PFSK-1 (cell line): ENCODE data around the gene RBMX.

ENCODE experiments used
- FOXP2 ChIP-seq: optimal IDR thresholded peaks from 2 replicates; pipeline ENCODE3; 2011; ENCODE audit warnings: borderline replicate concordance, control low read depth, inconsistent platforms; ENCODE audit not compliant: insufficient read depth; ENCODE audit errors: extremely low read length, extremely low read depth
- POLR2AphosphoS5 ChIP-seq: IDR thresholded peaks from 2 replicates; pipeline ENCODE4 v1.6.1; 2012; ENCODE audit warnings: low read depth, mild to moderate bottlenecking, control low read depth, low read length, moderate library complexity
- REST ChIP-seq, 2 experiments: IDR thresholded peaks; 2 replicates each; pipeline versions ENCODE4 v1.6.1 to v1.8.0; 2011 to 2012; ENCODE audit warnings: low read depth in 2 of 2, low read length in 2 of 2, control low read depth in 1 of 2, inconsistent platforms in 1 of 2, mild to moderate bottlenecking in 1 of 2, moderate library complexity in 1 of 2; ENCODE audit not compliant: insufficient read depth in 1 of 2
- SIN3A ChIP-seq: IDR thresholded peaks from 2 replicates; pipeline ENCODE4 v1.6.1; 2012; ENCODE audit warnings: mild to moderate bottlenecking, low read length, moderate library complexity, borderline replicate concordance; ENCODE audit not compliant: insufficient read depth
- TAF1 ChIP-seq: IDR thresholded peaks from 2 replicates; pipeline ENCODE4 v1.6.1; 2012; ENCODE audit warnings: low read length, control low read depth, borderline replicate concordance; ENCODE audit not compliant: insufficient read depth

RBMX gene

GRCh38 chrX:136867518-136867917, 13.0 kb downstream of the RBMX start:
- no peak for TF ChIP-seq FOXP2
- TF ChIP-seq POLR2AphosphoS5: no peak
- TF ChIP-seq REST (IDR thresholded peaks at IDR 0.05; ENCODE audit: insufficient read depth in 1 of 2, low read depth in 2 of 2, low read length in 2 of 2): no peak
- TF ChIP-seq SIN3A: no peak
- no peak for TF ChIP-seq TAF1

- TF ChIP-seq TAF1: no peak
- no peak for TF ChIP-seq REST (IDR thresholded peaks at IDR 0.05; ENCODE audit: insufficient read depth in 1 of 2, low read depth in 2 of 2, low read length in 2 of 2)
- no peak for TF ChIP-seq SIN3A
- no peak for TF ChIP-seq FOXP2
- no peak for TF ChIP-seq POLR2AphosphoS5
Observed at GRCh38 chrX:136867096-136867491, 13.4 kb downstream of the RBMX start.

GRCh38 chrX:136866337-136867095, 14.0 kb downstream of the RBMX start:
- TF ChIP-seq FOXP2: no peak
- TF ChIP-seq POLR2AphosphoS5: no peak

- TF ChIP-seq TAF1: no peak
- TF ChIP-seq POLR2AphosphoS5: 0 out of 2 replicates have a peak, but pooled peaks have one; percentile 9
Observed at GRCh38 chrX:136865270-136866158, 15.0 kb downstream of the RBMX start.

GRCh38 chrX:136863826-136864225, 16.7 kb downstream of the RBMX start:
- TF ChIP-seq POLR2AphosphoS5: no peak
- no peak for TF ChIP-seq REST (IDR thresholded peaks at IDR 0.05; ENCODE audit: insufficient read depth in 1 of 2, low read depth in 2 of 2, low read length in 2 of 2)
- no peak for TF ChIP-seq SIN3A
- no peak for TF ChIP-seq TAF1
- TF ChIP-seq FOXP2: no peak

- no peak for TF ChIP-seq TAF1
Observed at GRCh38 chrX:136862546-136862945, 18.0 kb downstream of the RBMX start.
